Measurements from ENCODE around the gene COL5A1.

Gene COL5A1

DNA sequence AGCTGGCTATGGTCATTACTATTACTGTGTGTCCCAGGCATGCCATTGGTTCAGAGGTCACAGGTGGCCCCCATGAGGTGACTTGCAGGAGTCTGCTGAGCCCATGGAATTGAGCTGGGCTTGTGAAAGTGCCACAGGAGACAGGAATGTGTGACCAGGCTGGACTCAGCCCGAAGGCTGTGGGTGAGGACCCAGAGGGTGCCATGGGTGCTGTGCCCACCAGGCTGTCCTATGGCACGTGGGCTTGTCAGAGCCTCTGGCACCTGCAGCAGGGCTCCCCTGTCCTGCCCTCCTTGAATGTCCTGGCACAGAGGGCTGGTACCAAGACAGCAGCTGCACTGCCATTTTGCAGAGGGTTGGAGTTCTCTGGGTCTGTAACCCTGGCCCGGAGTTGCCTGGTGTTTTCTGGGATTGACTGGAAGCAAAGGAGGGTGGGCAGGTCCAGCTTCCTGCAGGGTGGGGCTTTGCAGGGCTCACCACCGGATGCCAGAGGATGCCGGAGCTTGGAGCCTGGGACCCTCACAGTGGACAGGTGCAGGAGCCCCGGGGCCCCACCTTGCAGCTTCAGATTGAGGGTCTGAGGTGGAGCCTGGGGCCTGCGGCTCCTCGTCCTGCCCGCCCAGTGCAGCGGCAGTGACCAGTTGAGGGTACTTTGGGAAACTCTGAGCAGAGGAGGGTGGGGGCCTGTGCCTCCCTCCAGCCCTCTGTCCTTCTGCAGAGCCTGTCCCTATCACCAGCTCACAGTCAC is 14.2 kb downstream of the COL5A1 start:
- TF ChIP-seq, protein P1, sequence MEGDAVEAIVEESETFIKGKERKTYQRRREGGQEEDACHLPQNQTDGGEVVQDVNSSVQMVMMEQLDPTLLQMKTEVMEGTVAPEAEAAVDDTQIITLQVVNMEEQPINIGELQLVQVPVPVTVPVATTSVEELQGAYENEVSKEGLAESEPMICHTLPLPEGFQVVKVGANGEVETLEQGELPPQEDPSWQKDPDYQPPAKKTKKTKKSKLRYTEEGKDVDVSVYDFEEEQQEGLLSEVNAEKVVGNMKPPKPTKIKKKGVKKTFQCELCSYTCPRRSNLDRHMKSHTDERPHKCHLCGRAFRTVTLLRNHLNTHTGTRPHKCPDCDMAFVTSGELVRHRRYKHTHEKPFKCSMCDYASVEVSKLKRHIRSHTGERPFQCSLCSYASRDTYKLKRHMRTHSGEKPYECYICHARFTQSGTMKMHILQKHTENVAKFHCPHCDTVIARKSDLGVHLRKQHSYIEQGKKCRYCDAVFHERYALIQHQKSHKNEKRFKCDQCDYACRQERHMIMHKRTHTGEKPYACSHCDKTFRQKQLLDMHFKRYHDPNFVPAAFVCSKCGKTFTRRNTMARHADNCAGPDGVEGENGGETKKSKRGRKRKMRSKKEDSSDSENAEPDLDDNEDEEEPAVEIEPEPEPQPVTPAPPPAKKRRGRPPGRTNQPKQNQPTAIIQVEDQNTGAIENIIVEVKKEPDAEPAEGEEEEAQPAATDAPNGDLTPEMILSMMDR (IDR thresholded peaks at IDR 0.05): no peak
- H2AFZ ChIP-seq: no peak overlapping the region
- no peaks in the 10 kb centered on the region for H3K9me3 ChIP-seq (ENCODE audit: control insufficient read depth, low read length)
- H3K4me2 ChIP-seq (ENCODE audit: low read length): no peak overlapping the region
- no peaks in the 10 kb centered on the region for H3K27me3 ChIP-seq (ENCODE audit: control insufficient read depth, insufficient read depth, low read length)
- no peaks in the 10 kb centered on the region for H3K79me2 ChIP-seq
- H3K27ac ChIP-seq: no peak overlapping the region
- H3K36me3 ChIP-seq (ENCODE audit: control insufficient read depth, insufficient read depth, low read length): no peaks in the 10 kb centered on the region
- no peak overlapping the region for H3K4me3 ChIP-seq (ENCODE audit: low read depth, low read length)
- no peak overlapping the region for H3K9ac ChIP-seq
- H3K4me1 ChIP-seq: peaks cover 12% of the 10 kb centered on the region

DNA sequence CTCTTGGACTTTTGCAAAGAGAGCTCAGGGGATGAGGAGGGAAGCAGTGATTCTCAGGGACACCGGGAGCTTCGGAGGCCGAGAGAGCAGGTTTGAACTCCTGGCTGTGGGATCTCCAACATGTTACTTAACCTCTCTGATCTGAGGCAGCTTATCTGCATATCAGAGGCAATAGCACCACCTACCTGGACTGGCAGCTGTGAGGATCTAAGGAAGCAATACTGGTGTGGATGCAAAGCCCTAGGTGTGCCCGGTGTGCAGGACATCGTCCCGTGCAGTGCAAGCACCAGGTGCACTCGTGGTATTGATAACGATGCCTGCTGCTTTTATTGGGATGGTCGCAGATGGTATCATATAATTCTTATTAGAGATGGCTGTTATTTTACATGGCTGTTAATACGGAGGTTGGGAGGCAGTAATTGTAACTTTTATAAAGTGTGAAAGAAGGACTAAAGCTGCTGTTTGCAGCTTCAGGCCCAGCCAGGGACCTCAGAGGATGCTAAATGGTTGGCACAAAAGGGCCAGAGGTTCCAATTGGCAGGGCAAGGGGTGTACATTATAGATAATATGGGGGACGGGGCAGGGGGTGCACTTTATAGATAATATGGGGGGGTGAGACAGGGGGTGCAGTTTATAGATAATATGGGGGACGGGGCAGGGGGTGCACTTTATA is 14.9 kb downstream of the COL5A1 start:
- no peak overlapping the region for H3K4me3 ChIP-seq (ENCODE audit: low read depth, low read length)
- H3K4me1 ChIP-seq: peaks cover 19% of the 10 kb centered on the region
- H3K27ac ChIP-seq: no peak overlapping the region
- H3K9ac ChIP-seq: no peak overlapping the region
- TF ChIP-seq, protein P1 (IDR thresholded peaks at IDR 0.05): no peak
- H3K27me3 ChIP-seq (ENCODE audit: control insufficient read depth, insufficient read depth, low read length): no peaks in the 10 kb centered on the region
- H3K9me3 ChIP-seq (ENCODE audit: control insufficient read depth, low read length): no peaks in the 10 kb centered on the region
- H3K79me2 ChIP-seq: no peaks in the 10 kb centered on the region
- no peak overlapping the region for H3K4me2 ChIP-seq (ENCODE audit: low read length)
- H3K36me3 ChIP-seq (ENCODE audit: control insufficient read depth, insufficient read depth, low read length): no peaks in the 10 kb centered on the region
- H2AFZ ChIP-seq: no peak overlapping the region

DNA sequence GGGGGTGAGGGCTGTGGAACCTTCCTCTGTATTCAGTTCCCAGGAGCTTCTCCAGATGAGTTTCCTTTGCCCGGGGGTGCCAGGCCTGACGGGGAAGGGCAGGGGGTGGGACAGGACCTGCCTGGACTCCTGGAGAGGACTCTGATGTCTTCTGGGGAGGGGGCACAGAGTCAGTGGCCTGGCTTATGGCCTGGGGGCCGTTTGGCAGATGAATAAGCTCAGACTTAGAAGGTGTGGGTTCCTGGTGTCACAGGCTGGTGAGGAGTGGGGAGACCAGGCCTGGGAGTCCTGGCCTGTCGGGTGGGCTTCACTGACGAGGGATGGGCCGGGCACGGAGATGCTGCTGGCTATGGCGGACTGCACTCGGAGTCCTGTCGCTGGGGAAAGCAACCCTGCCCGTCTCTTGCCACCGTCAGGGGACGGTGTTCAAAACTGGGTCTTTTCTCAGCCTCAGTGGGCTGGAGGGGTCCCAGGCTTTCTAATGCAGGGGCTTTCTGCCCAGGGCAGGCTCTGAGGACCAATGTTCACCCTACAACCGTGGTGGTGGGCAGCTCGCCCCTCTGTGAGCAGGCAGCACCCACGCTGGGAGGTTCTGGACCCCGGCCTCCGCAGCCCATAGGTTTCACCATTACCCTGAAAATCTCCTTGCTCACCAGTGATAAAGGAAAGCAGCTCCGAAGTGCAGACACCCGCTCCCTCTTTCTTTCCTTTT is 16.2 kb downstream of the COL5A1 start:
- H3K36me3 ChIP-seq (ENCODE audit: control insufficient read depth, insufficient read depth, low read length): no peaks in the 10 kb centered on the region
- no peak overlapping the region for H2AFZ ChIP-seq
- H3K4me1 ChIP-seq: peaks cover 30% of the 10 kb centered on the region
- no peak overlapping the region for H3K9ac ChIP-seq
- H3K27ac ChIP-seq: no peak overlapping the region
- no peaks in the 10 kb centered on the region for H3K9me3 ChIP-seq (ENCODE audit: control insufficient read depth, low read length)
- H3K27me3 ChIP-seq (ENCODE audit: control insufficient read depth, insufficient read depth, low read length): no peaks in the 10 kb centered on the region
- no peak overlapping the region for H3K4me3 ChIP-seq (ENCODE audit: low read depth, low read length)
- TF ChIP-seq, protein P1 (IDR thresholded peaks at IDR 0.05): no peak
- H3K4me2 ChIP-seq (ENCODE audit: low read length): no peak overlapping the region
- no peaks in the 10 kb centered on the region for H3K79me2 ChIP-seq

DNA sequence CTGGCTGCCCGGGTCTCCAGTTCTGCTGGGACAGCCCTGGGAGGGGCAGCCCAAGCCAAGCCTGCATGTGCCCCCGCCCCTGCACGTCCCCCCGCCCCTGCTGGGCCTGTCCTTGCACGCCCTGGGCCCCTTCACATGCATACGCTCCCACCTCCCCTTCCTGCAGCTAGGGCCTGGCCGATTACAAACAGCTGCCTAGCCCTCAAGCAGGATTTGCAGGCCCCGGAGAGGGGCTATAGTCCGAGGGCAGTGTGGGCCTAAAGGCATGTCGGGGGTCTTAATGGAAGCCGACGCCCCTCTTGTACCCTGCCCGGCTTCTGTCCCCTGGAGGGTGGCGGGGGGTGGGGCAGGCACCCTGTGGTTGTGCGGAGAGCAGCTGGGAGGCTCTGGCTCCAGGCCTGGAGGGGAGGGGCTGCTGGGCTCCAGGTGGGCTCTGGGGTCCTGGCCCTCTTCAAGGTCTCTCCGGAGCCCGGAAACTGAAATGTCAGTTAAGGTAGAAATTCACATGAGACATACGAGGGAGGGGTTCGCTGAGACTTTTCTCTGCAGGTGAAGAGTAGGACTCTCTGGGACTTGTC is 16.9 kb downstream of the COL5A1 start:
- no peak overlapping the region for H3K4me3 ChIP-seq (ENCODE audit: low read depth, low read length)
- peaks cover 35% of the 10 kb centered on the region for H3K4me1 ChIP-seq
- H3K27ac ChIP-seq: no peak overlapping the region

More for the DNA sequence above, 16.9 kb downstream of the COL5A1 start:
- Histone ChIP-seq H3K9me3 (ENCODE audit: control insufficient read depth, low read length) (no peaks in the 10 kb centered on the region), H2AFZ (no peak overlapping the region), H3K36me3 (ENCODE audit: control insufficient read depth, insufficient read depth, low read length) (no peaks in the 10 kb centered on the region), H3K27me3 (ENCODE audit: control insufficient read depth, insufficient read depth, low read length) (no peaks in the 10 kb centered on the region), H3K79me2 (no peaks in the 10 kb centered on the region), H3K9ac (no peak overlapping the region), H3K4me2 (ENCODE audit: low read length) (no peak overlapping the region)
- TF ChIP-seq, protein P1 (IDR thresholded peaks at IDR 0.05): no peak
